GM12892 (cell line): ENCODE measurements around the gene HIGD2A.

Experiments used
- POLR2A ChIP-seq: IDR thresholded peaks from 2 replicates; pipeline ENCODE4 v1.6.1; 2011; ENCODE audit warnings: low read depth, low read length, control low read depth
- TAF1 ChIP-seq: IDR thresholded peaks from 2 replicates; pipeline ENCODE4 v1.6.1; 2011; ENCODE audit warnings: low read depth, mild to moderate bottlenecking, control low read depth, low read length, borderline replicate concordance

DNA sequence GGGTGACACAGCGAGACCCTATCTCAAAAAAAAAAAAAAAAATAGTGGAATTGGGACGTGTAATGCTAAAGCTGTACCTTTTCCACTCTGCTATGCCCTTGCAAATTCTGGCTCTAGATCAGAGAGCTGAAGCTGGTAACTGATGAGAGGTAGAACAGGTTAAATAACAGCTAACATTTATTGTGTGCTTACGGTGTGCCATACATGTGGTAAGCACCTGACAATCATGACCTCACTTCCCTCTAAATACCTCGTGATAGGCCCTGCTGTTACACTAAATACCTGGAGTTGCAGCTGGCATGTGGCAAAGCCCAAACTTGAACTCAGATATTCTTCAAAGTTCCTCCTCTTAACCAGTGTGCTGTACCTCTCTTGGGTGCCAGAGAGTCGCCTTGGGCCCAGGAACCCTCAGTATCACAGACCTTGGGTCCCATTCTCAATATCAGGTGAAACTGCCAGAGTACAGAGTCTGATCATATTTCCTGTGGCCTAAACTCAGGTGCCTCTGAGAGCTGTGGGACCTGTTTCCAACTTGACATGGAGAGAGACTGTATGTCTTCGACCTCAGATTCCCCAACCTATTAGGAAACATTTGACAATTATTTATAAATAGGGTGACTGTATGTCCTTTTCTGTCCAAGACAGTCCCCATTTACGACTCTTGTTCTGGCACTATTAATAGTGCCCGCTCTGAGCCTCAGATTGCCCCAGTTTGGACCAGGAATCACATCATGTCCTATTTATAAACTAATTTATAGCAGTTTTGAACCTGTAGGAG is 18.4 kb upstream of the HIGD2A start:
- no peak for TF ChIP-seq POLR2A
- TF ChIP-seq TAF1 = no peak
